HG03095 (cell line): ENCODE measurements around the gene SHISA5.
A peak's percentile ranks its signal among the peaks of the same experiment; 100 is the strongest.
"Not testable (repeated sequence)": the region's sequence is repeated elsewhere in the genome, so short reads cannot be mapped to it uniquely, and the experiment has no call there.

Experiments
- ATAC-seq: cut with Tn5 transposase; IDR thresholded peaks from one replicate; pipeline ENCODE4 v1.9.1; 2021; ENCODE audit warnings: moderate library complexity; ENCODE audit not compliant: unreplicated experiment

The SHISA5 gene

DNA sequence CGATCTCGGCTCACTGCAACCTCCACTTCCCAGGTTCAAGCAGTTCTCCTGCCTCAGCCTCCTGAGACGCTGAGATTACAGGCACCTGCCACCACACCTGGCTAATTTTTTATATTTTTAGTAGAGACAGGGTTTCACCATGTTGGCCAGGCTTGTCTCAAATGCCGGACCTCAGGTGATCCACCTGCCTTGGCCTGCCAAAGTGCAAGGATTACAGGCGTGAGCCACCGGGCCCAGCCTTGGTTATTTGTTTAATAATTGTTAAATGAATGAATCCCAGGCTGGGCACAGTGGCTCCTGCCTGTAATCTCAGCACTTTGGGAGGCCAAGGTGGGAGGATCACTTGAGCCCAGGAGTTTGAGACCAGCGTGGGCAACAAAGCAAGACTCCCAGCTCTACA lies 42.2 kb downstream of the SHISA5 start:
- ATAC-seq: not testable (repeated sequence)

DNA sequence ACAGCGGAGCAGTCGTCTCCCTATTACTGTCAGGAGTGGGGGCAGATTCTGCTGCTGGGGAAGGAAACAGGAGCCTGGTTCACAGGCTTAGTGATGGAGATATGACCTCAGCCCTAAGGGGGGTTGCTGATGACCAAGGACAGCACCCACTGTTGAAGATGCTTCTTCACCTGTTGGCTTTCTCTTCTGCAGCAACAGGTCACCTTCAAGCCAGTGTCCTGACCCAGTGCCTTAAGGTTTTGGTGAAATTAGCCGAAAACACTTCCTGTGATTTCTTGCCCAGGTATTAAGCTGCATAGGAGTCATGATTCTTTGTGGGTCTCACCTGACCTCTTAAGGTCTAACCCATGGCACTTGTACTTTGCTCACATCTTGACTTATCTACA lies 43.5 kb downstream of the SHISA5 start:
- ATAC-seq: no peak

DNA sequence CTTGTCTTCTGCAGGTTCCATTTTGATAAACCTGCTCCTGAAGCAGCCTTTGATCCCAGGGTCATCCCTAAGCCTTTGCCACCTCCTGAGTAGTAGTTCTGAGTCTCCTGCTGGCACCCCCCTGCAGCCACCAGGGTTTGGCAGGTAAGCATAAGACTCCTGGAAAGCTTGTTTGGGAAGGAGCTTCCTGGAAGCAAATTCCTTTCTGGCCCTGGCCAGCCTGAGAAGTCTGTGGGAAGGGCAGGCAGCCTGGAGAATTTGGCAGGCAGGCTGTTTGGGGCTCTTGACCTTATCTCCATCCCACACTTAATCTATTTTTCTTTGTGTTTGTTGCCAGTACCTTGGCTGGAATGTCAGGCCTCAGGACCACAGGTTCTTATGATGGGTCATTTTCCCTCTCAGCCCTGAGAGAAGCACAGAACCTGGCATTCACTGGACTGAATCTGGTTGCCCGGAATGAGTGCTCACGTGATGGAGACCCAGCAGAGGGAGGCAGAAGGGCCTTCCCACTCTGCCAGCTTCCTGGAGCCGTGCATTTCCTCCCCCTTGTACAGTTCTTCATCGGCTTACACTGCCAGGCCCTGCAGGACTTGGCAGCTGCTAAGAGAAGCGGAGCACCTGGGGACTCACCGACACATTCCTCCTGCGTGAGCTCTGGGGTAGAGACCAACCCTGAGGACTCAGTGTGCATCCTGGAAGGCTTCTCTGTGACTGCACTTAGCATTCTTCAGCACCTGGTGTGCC lies 44.0 kb downstream of the SHISA5 start:
- ATAC-seq: no peak

DNA sequence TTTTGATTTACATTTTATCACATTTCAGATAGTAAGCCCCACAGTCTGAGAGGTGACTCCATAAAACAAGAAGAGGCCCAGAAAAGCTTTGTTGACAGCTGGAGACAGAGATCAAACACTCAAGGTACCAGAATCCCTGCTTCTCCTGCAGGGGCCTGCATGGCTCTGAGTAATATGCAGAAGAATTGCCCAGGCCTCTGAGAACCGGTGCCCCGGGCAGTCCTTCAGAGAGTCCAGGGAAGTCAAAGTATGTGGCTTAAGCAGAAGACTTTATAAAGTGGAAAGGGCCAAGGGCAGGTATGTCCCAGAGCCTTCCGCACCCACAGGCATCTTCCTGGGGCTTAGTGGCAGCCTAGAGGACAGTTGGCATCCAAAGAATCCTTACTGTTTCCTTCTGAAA lies 44.6 kb downstream of the SHISA5 start:
- no peak for ATAC-seq

DNA sequence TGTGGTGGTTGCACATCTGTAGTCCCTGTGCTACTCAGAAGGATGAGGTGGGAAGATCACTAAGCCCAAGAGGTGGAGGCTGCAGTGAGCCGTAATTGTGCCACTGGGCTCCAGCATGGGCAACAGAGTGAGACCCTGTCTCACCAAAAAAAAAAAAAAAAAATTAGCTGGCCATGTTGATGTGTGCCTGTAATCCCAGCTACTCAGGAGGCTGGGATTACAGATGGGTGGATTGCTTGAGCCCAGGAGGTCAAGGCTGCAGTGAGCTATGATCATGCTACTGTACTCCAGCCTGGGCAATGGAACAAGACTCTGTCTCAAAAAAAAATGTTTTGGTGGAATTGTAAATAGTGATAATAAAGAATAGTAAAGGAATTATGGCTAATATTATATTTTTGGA lies 47.5 kb downstream of the SHISA5 start:
- no peak for ATAC-seq

DNA sequence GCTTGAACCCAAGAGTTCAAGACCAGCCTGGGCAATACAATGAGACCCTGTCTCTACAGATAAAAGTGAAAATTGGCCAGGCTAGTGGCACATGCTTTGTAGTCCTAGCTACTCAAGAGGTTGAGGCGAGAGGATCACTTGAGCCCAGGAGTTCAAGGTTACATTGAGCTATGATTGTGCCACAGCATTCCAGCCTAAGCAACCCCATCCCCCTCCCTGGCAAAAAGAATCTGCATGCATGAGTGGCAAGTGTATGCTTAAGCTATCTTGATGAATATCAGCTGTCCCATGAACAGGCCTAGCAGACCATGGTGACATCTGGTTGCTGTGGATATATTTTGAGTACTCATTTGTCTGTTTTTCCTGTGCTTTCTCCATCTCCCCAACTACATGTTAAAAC lies 52.7 kb downstream of the SHISA5 start:
- no peak for ATAC-seq

DNA sequence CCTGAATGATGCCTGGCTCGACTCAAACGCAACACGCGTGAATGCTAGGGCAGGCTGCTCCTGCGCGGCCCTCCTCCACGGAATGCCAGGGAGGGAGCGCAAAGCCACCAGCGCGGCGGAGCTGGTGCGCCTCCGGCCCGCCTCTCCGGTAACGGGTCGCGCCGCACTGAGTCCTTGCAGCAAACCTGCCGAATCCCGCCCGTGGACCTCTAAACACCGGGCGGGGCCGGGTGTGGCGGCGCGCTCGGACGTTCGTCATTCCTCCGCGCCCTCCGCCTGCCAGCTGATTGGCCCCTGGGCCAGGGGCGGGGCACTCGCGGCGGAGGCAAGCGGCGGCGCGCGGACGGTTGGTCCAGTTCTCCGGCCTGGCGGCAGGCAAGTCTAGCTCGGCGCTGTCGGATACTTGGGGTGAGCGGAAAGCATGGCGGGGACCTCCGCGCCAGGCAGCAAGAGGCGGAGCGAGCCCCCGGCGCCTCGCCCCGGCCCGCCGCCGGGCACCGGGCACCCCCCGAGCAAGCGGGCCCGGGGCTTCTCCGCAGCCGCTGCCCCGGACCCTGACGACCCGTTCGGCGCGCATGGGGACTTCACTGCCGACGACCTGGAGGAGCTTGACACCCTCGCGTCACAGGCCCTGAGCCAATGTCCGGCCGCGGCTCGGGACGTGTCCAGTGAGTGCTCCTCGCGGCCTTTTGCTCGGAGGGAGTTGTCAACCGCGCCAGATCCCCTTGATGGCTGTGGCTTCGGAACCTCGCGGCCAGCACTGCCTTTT lies 57.4 kb downstream of the SHISA5 start, which contains the start of gene ATRIP:
Gene ATRIP (plus strand): TSS at position 313 of the 769 bp plus-strand sequence. CDS start 109 bp downstream, at position 422.
- peak; percentile 73 for ATAC-seq

DNA sequence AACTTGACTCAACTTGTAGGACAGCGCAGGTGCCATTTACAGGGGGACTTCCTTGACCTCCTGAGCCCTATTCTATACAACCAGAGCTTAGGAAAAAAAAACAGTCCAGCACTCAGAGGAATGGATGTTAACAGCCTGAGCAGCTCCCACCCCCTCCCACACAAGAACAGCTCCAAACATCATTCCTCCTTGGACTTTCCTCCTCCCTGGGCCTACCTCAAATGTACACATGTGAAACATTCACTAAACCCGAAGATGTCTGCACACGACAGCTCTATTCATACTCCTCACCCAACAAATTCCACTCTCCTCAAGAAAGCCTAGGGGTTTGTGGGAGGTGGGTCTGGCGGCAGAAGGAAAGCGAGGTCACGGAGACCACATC lies 57.9 kb downstream of the SHISA5 start:
- no peak for ATAC-seq

DNA sequence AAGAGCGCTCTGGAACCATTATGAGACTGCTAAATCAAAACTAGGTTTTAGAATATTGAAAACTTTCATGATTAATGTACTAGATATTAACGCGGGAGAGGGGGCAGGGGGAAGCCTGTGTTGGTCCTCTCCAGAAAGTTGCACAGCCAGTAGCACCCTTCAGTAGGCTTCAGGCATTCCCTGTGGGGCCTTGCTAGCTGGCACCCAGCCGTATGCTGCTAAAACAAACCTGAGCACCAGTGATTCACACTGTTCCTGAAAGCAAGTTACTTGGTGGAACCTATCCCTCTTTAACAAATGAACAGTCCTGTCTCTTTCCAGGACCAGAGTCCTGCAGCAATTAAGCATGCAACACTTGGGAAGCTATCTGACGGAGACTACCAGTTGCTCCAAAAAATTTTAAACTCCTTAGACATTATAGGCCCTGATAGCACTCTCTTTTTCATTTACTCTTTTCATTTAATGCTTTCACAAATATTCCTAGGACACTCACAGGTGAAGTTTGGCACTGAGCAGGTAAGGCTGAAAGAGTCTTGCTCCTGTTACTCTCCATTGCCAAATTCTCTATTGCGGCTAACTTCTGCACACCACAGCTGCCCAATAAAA lies 58.6 kb downstream of the SHISA5 start:
- ATAC-seq: no peak

DNA sequence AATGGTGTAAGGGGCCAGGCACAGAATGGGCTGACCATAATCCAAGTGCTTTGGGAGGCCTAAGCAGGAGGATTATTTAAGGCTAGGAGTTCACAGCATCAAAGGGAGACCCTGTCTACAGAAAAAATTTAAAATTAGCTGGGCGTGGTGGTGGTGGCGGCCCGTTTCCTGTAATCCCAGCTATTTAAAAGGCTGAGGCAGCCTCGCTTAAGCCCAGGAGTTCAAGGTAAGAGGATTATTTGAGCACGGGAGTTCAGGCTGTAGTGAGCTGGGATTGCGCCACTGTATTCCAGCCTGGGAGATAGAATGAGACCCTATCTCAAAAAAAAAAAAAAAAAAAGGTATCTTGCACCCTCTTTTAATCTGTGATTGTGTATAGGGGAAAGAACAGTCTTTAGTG lies 62.0 kb downstream of the SHISA5 start:
- no peak for ATAC-seq

DNA sequence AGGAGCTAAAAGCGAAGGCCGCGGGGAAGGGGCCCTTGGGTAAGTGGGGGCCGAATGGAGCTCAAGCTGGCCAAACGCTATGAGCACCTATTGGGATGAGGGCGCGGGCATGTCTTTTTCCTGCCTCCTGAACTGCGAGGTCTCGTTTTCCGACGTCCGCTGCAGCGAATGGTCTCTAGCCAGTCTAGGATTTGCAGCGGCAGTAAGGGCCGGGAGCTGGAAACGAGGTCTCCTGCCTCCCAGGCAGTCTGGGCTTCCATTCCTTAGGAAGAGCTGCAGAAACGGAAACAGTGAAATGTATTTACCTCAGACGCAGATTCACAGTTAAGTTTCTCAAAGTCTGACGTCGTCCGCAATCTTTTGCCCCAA lies 63.4 kb downstream of the SHISA5 start:
- ATAC-seq: no peak

DNA sequence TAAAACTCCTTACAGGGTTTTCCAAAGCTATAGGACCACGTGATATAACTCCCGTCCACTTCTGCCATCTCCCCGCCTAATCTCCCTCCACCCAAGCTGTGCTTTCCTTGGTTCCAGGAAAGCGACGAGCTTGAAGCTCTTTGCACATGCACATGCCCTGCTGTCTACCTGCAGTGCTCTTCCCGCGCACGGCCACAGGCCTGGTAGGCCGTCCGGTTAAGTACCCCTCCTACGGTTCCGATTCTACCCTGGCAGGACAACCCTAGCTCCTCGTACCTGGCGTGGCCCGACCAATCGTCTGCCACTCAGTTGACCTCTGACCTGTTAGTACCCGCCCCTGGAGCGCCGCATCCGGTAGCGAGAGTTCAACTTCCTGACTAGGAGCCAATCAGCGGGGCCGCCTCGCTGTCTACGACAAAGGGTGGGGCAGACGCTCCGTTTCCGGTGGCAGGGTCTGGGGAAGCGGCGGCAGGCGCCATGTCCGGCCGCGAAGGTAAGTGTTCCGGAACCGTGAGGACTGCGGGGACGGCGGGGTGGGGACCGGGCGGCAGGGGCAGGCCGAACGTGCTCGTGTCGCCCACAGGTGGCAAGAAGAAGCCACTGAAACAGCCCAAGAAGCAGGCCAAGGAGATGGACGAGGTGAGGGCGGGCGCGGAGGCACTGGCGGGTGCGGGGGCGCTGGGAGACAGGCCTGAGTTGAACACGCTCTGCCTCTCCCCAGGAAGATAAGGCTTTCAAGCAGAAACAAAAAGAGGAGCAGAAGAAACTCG lies 64.0 kb downstream of the SHISA5 start, which contains the start of the genes CCDC51 and TMA7:
Gene CCDC51 (minus strand): TSS at position 300 of the 770 bp plus-strand sequence. CDS start 4,991 bp downstream, outside the sequence.
Gene TMA7 (plus strand): TSS at position 438 of the 770 bp plus-strand sequence. CDS start 40 bp downstream, at position 478.
- ATAC-seq: peak; percentile 88

DNA sequence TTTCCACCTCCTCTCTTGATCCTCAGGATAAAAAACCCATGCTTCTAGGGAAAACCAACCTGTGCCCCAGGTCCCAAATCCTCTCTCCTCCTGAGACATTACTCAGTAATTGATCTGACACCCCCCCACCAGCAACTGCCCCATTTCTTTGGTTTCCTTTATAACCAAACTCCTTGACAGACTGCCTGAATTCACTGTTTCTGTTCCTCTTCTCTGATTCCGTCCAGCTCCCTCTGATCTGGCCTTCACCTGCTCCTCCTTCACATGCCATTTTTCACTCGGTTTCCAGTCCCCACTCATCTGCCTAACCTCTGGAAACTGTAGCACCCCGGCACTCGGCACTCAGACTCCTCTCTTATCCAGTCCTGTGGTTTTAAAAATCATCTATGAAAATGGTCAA lies 66.2 kb downstream of the SHISA5 start:
- no peak for ATAC-seq

DNA sequence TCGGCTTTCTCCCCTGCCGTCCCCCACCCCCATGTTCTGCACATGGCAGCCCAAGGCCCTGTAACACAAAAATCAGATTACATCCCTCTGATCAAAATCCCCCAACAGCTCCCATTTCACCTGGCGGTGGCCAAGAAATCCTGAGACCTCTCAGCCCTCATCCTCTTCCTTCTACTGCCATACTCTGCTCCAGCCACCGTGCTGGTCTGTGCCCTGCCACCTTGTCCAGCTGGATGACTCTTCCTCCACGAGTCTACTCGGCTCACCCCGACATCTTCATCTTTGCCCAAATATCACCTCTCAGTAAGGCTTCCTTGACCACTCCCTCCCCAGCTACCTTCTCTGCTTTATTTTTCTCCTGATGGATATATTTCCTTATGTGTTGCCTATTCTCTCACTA lies 67.1 kb downstream of the SHISA5 start:
- no peak for ATAC-seq

DNA sequence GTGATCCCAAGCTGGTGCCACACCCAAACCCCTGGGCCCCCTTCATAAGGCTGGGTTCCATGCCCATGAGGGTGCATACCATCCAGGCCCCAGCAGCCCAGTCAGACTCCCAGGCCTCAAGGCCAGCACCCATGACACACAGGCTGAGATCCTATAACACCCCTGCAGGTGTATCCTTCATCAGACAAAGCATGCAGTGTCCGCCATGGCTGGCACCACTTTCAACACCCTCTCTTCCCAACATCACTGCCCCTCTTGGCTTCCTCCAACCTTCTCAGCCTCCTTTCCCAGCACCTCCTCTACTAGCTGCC lies 67.5 kb downstream of the SHISA5 start:
- ATAC-seq: no peak

DNA sequence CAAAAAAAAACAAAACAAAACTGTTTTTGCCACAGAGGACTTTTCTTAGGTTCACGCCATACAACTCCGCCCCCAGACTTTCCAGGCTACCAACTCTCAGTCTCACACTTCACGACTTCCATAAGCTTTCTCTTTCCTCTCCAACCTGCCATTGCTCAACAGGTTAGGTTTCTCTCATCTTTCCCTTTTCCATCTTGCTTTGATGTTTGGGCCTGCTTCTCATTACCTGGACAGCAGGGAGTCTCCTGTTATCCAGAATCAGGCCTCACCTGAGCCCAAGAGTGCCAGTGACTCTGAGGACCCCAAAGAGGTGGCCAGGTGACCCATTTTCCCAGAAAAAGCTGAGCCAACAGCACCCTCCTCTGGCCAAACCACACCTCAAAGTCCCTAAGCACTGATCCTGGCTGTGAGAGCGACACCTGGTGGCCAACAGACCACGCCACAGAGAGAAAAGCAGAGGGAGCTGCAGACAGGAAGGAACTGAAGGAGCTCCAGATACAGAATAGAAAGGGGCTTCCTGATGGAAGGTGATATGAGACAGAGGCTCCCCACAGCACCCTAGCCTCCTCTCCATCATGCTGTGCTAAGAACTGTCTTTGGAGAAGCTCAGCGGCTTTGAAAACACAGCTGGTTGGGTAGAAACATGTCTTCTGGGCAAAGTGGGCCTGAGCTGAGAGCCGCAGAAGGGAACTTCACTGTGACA lies 68.0 kb downstream of the SHISA5 start:
- ATAC-seq: no peak

DNA sequence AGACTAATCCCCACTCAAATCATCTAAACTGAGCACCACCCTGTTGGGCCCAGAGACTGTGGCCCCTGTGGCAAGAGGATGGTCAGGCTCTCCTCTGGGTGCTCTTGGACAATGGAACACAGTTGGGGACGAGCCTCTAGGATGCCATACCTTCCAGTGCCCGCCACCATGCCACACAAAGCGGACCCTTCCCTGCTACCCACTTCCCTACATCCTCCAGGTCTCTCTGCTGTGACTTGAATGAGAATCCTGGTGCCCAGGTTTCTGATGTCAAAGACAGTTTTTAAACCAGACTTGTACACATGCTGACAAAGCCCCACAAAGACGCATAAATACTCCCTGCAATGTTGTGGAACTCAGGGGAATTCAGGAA lies 68.8 kb downstream of the SHISA5 start:
- ATAC-seq: no peak

DNA sequence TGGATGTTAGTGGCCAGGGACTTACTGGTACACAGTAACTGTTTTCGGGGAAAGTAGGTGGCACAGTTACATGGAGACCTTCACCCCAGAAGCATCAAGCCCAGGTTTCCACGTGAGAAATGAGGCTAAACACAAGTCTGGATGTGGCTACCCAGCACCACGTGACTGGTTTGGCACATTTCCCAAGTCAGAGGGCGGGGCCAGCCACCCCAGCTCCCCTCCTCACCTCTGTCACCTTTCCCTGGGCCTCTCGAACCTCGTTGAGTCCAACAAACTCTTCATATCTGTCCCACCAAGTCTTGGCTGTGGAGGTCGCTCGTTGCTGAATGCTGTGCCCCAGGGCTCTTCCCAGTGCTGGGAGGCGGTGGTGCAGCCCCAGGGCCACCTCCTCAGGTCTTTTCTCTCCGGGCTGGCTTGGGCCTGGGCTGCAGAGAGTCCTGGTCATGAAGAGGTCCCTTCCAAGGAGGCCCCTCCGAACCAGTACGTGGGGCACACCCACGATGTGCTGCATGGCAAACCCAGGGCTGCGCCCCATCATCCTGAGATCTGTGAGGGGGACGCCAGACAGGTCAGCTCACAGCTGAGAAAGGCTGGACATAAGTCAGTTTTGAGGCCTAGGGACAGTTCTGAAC lies 69.3 kb downstream of the SHISA5 start:
- no peak for ATAC-seq

DNA sequence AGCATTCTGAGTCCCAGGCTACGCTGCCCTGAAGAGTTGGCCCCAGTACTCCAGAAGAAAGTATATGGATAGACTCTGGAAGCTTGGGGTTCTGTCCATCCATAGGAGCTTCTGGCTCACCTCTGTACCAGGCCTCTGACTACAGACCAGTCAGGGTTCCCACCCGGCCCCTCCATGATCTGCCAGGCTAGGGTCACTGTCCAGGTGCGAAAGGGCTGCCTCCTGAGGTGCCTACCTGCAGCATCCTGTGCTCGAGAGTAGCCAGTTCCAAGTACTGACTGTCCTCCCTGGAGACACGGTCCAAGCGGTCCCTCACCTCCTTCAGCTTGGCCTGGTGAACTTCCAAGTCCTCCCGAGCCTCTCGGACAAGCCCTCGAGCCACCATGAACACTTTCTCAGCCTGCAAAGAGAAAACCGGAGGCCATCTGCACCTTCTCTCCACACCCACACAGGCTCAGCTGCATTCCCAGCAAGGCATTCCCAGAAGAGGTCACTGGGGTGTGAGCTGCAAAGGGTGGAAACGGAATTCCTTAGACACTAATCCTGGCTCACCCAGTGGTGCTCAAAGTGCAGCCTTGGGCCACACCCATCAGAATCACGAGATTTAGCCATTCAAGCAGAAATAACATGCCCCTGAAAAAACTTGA lies 70.4 kb downstream of the SHISA5 start:
- ATAC-seq: no peak
